Measurements from ENCODE around the gene CASP4. TPM values are rescaled to one million over a fixed set of nuclear protein-coding genes. Genes with fewer than 3 reads are reported as not detected.

CASP4 gene
- total and polyA plus RNA-seq, 2 experiments from 2014 or later = 0.35 TPM; not detected in 1

DNA sequence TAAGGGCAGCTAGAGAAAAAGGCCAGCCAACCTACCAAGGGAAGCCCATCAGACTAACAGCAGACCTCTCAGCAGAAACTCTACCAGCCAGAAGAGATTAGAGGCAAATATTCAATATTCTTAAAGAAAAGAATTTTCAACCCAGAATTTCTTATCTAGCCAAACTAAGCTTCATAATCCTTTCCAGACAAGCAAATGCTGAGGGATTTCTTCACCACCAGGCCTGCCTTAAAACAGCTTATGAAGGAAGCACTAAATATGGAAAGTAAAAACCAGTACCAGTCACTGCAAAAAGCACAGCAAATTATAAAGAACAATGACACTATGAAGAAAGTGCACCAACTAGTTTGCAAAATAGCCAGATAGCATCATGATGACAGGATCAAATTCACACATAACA, 39.6 kb downstream of the CASP4 start (continued):
- TF ChIP-seq, protein P1, sequence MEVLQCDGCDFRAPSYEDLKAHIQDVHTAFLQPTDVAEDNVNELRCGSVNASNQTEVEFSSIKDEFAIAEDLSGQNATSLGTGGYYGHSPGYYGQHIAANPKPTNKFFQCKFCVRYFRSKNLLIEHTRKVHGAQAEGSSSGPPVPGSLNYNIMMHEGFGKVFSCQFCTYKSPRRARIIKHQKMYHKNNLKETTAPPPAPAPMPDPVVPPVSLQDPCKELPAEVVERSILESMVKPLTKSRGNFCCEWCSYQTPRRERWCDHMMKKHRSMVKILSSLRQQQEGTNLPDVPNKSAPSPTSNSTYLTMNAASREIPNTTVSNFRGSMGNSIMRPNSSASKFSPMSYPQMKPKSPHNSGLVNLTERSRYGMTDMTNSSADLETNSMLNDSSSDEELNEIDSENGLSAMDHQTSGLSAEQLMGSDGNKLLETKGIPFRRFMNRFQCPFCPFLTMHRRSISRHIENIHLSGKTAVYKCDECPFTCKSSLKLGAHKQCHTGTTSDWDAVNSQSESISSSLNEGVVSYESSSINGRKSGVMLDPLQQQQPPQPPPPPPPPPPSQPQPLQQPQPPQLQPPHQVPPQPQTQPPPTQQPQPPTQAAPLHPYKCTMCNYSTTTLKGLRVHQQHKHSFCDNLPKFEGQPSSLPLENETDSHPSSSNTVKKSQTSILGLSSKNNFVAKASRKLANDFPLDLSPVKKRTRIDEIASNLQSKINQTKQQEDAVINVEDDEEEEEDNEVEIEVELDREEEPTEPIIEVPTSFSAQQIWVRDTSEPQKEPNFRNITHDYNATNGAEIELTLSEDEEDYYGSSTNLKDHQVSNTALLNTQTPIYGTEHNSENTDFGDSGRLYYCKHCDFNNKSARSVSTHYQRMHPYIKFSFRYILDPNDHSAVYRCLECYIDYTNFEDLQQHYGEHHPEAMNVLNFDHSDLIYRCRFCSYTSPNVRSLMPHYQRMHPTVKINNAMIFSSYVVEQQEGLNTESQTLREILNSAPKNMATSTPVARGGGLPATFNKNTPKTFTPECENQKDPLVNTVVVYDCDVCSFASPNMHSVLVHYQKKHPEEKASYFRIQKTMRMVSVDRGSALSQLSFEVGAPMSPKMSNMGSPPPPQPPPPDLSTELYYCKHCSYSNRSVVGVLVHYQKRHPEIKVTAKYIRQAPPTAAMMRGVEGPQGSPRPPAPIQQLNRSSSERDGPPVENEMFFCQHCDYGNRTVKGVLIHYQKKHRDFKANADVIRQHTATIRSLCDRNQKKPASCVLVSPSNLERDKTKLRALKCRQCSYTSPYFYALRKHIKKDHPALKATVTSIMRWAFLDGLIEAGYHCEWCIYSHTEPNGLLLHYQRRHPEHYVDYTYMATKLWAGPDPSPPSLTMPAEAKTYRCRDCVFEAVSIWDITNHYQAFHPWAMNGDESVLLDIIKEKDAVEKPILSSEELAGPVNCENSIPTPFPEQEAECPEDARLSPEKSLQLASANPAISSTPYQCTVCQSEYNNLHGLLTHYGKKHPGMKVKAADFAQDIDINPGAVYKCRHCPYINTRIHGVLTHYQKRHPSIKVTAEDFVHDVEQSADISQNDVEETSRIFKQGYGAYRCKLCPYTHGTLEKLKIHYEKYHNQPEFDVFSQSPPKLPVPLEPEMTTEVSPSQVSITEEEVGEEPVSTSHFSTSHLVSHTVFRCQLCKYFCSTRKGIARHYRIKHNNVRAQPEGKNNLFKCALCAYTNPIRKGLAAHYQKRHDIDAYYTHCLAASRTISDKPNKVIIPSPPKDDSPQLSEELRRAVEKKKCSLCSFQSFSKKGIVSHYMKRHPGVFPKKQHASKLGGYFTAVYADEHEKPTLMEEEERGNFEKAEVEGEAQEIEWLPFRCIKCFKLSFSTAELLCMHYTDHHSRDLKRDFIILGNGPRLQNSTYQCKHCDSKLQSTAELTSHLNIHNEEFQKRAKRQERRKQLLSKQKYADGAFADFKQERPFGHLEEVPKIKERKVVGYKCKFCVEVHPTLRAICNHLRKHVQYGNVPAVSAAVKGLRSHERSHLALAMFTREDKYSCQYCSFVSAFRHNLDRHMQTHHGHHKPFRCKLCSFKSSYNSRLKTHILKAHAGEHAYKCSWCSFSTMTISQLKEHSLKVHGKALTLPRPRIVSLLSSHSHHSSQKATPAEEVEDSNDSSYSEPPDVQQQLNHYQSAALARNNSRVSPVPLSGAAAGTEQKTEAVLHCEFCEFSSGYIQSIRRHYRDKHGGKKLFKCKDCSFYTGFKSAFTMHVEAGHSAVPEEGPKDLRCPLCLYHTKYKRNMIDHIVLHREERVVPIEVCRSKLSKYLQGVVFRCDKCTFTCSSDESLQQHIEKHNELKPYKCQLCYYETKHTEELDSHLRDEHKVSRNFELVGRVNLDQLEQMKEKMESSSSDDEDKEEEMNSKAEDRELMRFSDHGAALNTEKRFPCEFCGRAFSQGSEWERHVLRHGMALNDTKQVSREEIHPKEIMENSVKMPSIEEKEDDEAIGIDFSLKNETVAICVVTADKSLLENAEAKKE (CRISPR knock-in tag; IDR thresholded peaks at IDR 0.05) = no peak
- TF ChIP-seq, protein P2, sequence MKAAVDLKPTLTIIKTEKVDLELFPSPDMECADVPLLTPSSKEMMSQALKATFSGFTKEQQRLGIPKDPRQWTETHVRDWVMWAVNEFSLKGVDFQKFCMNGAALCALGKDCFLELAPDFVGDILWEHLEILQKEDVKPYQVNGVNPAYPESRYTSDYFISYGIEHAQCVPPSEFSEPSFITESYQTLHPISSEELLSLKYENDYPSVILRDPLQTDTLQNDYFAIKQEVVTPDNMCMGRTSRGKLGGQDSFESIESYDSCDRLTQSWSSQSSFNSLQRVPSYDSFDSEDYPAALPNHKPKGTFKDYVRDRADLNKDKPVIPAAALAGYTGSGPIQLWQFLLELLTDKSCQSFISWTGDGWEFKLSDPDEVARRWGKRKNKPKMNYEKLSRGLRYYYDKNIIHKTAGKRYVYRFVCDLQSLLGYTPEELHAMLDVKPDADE (IDR thresholded peaks at IDR 0.05) = no peak
- TF ChIP-seq POLR2AphosphoS5 (IDR thresholded peaks at IDR 0.05; ENCODE audit: low read depth) = no peak
- TF ChIP-seq, protein P3, sequence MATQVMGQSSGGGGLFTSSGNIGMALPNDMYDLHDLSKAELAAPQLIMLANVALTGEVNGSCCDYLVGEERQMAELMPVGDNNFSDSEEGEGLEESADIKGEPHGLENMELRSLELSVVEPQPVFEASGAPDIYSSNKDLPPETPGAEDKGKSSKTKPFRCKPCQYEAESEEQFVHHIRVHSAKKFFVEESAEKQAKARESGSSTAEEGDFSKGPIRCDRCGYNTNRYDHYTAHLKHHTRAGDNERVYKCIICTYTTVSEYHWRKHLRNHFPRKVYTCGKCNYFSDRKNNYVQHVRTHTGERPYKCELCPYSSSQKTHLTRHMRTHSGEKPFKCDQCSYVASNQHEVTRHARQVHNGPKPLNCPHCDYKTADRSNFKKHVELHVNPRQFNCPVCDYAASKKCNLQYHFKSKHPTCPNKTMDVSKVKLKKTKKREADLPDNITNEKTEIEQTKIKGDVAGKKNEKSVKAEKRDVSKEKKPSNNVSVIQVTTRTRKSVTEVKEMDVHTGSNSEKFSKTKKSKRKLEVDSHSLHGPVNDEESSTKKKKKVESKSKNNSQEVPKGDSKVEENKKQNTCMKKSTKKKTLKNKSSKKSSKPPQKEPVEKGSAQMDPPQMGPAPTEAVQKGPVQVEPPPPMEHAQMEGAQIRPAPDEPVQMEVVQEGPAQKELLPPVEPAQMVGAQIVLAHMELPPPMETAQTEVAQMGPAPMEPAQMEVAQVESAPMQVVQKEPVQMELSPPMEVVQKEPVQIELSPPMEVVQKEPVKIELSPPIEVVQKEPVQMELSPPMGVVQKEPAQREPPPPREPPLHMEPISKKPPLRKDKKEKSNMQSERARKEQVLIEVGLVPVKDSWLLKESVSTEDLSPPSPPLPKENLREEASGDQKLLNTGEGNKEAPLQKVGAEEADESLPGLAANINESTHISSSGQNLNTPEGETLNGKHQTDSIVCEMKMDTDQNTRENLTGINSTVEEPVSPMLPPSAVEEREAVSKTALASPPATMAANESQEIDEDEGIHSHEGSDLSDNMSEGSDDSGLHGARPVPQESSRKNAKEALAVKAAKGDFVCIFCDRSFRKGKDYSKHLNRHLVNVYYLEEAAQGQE (IDR thresholded peaks at IDR 0.05; ENCODE audit: unreplicated experiment) = no peak

All from GM23338 (cell line).